Measurements from ENCODE around the gene HTR3B.

- TF ChIP-seq, protein P1, sequence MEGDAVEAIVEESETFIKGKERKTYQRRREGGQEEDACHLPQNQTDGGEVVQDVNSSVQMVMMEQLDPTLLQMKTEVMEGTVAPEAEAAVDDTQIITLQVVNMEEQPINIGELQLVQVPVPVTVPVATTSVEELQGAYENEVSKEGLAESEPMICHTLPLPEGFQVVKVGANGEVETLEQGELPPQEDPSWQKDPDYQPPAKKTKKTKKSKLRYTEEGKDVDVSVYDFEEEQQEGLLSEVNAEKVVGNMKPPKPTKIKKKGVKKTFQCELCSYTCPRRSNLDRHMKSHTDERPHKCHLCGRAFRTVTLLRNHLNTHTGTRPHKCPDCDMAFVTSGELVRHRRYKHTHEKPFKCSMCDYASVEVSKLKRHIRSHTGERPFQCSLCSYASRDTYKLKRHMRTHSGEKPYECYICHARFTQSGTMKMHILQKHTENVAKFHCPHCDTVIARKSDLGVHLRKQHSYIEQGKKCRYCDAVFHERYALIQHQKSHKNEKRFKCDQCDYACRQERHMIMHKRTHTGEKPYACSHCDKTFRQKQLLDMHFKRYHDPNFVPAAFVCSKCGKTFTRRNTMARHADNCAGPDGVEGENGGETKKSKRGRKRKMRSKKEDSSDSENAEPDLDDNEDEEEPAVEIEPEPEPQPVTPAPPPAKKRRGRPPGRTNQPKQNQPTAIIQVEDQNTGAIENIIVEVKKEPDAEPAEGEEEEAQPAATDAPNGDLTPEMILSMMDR (IDR thresholded peaks at IDR 0.05): no peak
- TF ChIP-seq POLR2AphosphoS5 (IDR thresholded peaks at IDR 0.05) (no peak), POLR2A (IDR thresholded peaks at IDR 0.05) (no peak)
These were observed 31.3 kb downstream of the HTR3B start for GRCh38 chr11:113935858-113936257.

All from upper lobe of left lung (tissue), 4 donors.